GM10248 (cell line): ENCODE measurements around the gene HMGN3.

Source experiments
- CTCF ChIA-PET: fragments of 300-600 bp; sonication (Branson Sonifier 250); formaldehyde crosslinking; extraction: SDS; loops from one replicate; lab custom pipeline; 2021; ENCODE audit warnings: antibody characterized with exemption; lab: Yijun Ruan, JAX
- POLR2A ChIA-PET: fragments of 350-650 bp; sonication (Branson Sonifier 250); formaldehyde crosslinking; extraction: SDS; loops from one replicate; lab custom pipeline; 2020; ENCODE audit warnings: antibody characterized with exemption; lab: Yijun Ruan, JAX
- DNase-seq: peaks from one replicate; pipeline ENCODE4 v3.0.0; 2012; ENCODE audit errors: extremely low spot score
- CTCF ChIP-seq: IDR thresholded peaks from 2 replicates; pipeline ENCODE4 v1.5.1; 2012; ENCODE audit warnings: mild to moderate bottlenecking, low read depth; ENCODE audit errors: extremely low read depth, missing control alignments, control extremely low read depth

The HMGN3 gene

GRCh38 chr6:79250107-79250514, 15.6 kb upstream of the HMGN3 start:
- TF ChIP-seq CTCF, result peak; percentile 26
- POLR2A ChIA-PET, result interaction anchor here (0.7 kb wide), 1 partner anchor 730 kb away, joined by 3 read pairs; no protein-coding TSS in a partner anchor
- DNase-seq, result peak; percentile 34
- CTCF ChIA-PET, result interaction anchor here (1.0 kb wide), 1 partner anchor 125 kb away, joined by 3 read pairs; no protein-coding TSS in a partner anchor

DNA sequence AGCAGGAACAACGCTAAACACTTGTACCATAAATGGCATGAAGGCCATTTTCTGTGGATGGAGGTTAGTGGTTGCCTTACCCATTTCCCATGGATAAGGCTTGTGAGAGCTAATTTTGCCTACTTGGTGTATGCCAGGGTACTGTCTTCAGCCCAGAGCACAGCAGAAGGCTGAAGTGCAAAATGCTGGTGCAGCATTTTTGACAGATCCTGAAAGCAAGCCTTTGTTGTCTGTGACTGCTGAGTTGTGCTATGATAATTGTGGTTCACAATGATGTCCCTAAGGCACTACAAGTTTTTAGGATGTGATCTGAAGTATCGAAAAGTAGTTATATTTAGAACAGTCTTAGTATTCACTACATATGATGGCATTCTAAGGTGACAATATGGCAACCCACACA, 14.7 kb upstream of the HMGN3 start:
- DNase-seq, result no peak
- ChIA-PET CTCF (no interaction called here), POLR2A (no interaction called here)
- no peak for TF ChIP-seq CTCF

- peak; percentile 35 for DNase-seq
- ChIA-PET POLR2A (no interaction called here), CTCF (interaction anchor here (0.8 to 1.5 kb wide), 6 partner anchors 10 to 167 kb away, joined by 3 to 8 read pairs (median 3); no protein-coding TSS in a partner anchor)
- no peak for TF ChIP-seq CTCF
These were observed 12.4 kb upstream of the HMGN3 start for GRCh38 chr6:79246891-79247290.

- no peak for TF ChIP-seq CTCF
- no peak for DNase-seq
- ChIA-PET CTCF (no interaction called here), POLR2A (no interaction called here)
These were observed 6.7 kb upstream of the HMGN3 start for GRCh38 chr6:79241228-79241627.

- DNase-seq, result no peak
- POLR2A ChIA-PET, result no interaction called here
These were observed 6.0 kb upstream of the HMGN3 start for GRCh38 chr6:79240509-79240908.

DNA sequence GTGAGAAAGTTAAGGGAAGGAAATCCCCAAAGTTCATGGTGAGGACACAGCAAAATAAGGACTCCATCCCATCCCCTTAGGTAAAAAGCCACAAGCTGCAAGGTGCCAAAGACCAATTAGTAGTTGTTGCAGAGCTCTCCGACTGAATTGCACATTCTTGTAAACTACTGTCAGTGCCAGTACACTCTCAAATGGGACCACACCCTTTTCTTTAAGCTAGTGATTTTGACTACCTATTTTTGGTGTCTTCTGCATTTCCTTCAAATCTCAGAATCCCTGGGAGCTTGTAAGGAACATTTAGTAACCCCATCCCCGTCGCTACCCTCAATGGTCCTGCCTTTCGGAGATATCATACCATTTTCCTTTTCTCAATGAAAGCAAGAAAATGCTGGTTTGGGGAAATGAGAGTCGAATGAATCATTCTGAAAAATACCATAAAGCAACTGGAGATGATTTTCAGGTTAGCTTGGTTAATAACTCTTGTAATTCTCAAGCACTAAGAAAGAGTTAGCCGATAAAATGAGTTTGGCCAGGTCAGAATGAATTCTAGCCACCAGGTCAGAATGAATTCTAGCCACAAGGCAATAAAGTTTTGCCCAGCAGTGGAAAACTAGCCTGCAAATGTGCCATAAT, 5.2 kb upstream of the HMGN3 start:
- POLR2A ChIA-PET, result no interaction called here
- DNase-seq, result peak; percentile 31
- TF ChIP-seq CTCF, result no peak
- CTCF ChIA-PET, result interaction anchor here (1.6 kb wide), 3 partner anchors 30 to 434 kb away, joined by 3 to 4 read pairs (median 3); no protein-coding TSS in a partner anchor

More at GRCh38 chr6:79240509-79240908, 6.0 kb upstream of the HMGN3 start:
- no peak for TF ChIP-seq CTCF
- CTCF ChIA-PET, result interaction anchor here (1.6 kb wide), 2 partner anchors 31 to 94 kb away, joined by 3 to 4 read pairs; no protein-coding TSS in a partner anchor
